Activated CD8-positive, alpha-beta memory T cell treated with anti-CD3 and anti-CD28 coated beads for 24 hours (primary cell): ENCODE data around the gene LCN2.

Experiments used
- DNase-seq: peaks from one replicate; pipeline ENCODE4 v3.0.0-alpha.2; 2020

Gene LCN2

GRCh38 chr9:128115187-128116103 is 33.8 kb upstream of the LCN2 start:
- no peak for DNase-seq

DNA sequence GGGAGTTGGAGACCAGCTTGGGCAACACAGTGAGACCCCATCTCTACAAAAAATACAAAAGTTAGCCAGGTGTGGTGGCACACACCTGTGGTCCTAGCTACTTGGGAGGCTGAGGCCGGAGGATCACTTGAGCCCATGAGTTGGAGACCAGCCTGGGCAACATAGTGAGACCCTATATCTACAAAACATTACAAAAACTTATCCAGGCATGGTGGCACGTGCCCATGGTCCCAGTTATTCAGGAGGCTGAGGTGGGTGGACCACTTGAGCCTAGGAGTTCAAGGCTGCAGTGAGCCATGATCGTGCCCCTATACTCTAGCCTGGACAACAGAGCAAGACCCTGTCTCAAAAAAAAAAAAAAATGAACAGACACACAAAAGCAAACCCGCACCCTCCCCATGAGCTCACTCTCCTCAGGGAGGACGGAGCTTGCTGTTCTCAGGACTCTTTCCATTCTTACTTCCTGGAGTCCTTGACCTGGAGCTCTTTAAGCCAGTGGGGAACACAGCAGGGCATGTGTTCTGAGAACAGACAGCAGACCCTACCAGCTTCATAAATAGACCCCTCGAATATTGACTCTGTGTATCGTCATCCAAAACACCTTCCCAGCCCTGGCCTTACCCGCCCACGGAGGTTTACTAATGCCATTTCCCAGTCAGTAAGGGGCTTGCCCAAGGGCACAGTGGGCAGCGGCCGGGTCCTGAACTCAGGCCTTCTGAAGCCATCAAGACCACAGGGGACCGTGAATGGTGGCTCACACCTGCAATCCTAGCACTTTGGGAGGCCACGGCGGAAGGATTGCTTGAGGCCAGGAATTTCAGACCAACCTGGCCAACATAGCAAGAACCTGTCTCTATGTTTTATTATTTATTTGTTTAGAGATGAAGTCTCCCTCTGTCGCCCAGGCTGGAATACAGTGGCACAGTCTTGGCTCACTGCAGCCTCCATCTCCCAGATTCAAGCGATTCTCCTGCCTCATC is 32.9 kb upstream of the LCN2 start:
- DNase-seq = no peak

DNA sequence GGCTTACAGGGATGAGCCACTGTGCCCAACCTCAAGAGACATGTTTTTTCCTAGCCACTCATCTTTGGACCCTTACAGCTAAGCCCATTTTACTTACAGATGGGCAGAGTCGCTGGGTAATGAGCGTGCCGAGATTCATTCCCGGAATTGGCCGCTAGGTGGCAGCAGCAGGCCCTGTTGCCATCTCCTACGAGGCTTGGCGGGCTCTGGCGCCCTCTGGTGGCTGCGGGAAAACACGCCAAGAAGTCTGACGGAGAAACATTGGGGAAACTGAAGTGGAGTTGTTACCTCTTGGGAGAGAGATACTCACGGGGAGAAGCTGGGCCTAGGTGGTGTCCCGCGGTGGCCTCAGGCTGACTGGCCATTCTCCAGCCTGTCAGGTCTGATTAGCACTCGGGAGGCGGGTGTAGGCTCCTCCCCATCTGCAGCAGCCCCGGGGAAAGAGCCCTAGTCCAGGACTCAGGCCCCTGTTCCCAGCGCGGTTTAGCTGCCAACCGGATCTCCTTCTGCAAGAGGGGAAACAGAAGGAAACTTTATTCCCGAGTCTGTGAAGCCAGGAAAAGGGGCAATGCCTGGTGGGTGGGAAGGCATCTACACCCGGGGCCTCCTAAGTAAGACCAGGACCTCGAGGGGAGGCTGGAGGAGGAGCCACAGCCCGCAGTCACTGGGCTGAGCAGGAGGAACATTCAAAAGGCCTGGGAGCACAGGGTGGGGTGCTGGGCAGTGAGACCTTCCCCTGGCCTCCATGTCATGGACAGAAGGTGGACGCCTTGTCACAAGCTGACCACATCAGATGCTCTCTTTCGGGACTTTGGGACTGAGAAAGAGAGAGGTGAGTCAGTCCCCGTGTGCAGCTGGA is 31.4 kb upstream of the LCN2 start:
- DNase-seq = peak; percentile 100

DNA sequence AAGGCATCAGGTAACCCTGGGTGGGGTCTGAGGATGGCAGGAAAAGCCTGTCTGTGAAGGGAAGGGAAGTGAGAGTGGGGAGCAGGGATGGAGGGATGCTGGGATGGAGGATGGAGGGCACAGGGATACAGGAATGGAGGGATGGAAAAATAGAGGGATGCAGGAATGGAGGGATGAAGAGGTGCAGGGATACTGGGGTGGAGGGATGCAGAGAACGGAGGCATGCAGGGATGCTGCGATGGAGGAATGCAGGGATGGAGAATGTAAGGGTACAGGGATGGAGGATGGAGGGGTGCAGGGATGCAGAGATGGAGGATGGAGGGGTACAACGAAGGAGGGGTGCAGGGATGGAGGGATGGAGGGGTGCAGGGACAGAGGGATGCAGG is 30.8 kb upstream of the LCN2 start:
- DNase-seq = no peak

- DNase-seq = no peak
These were observed 30.1 kb upstream of the LCN2 start for GRCh38 chr9:128118971-128119665.

DNA sequence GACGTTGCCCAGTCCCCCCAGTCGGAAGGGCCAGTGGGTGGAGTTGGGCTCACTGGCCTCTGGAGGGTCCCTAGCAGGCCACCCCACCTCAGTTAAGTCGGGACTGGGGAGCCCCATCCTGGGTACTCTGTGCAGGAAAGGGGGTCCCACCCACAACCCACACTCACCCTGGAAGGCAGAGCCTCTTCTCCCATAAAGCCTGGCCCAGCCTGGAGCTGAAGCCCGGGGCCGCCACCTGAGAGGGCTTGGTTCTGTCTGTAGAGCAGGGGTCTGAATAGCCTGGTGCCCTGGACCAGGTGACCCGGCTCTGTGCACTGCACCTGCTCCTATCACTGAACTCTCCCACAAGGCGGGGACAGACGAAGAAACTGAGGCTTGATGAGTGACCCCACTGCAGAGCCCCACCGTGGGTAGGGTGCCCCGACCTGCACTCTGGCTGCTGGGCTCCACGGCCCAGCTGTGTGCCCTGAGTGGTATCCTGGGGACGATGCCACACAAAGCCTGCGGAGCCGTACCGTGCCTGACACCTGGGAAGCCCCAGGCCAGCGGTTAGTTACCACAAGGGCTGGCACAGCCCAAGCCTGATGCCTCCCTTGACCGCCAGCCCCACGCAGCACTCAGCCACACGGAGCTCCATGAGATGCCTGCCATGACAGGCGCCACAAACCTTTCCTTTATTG is 29.1 kb upstream of the LCN2 start:
- DNase-seq = no peak

DNA sequence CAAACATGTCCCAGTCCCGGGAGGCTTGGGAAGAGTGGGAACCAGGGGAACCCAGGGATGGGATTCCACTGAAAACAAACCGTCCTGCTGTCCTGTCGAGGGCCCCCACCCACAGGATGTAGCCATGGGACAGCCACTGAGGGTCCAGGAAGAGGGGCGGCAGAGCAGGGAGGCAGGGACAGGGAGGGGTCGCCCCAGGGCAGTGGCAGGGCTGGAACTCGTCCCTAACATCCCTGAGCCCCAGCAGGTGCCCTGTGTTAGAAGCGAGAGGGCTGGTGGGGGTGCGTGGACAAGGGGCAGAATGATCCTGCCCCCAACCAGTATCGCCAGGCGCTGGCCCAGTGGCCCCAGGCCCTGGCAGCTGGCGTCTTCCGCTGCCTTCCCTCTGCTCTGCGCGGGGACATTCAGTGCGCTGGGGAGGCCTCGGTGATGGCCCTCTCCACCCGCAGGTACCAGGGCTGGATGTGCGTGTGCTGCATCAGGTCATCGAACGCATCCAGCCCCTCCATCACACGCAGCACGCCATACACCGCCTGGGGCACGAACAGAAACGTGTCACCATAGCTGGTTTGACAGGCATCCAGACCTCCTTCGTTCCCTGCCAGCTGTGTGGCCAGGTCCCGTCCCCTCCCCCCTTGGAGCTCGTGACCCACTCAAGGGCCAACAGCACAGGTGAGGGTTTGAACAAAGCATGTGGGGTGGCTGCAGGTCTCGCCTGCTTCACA is 28.4 kb upstream of the LCN2 start:
- no peak for DNase-seq

DNA sequence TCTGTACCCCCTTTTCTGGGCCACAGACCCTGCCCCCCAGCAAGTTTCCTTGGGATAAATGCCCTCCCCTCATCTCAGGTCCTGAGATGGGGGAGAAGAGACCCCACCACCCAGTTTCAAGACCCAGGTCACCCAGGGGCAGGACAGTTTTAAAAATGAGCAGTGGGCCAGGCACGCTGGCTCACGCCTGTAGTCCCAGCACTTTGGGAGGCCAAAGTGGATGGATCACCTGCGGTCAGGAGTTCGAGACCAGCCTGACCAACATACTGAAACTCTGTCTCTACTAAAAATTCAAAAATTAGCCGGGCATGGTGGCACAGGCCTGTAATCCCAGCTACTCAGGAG is 27.8 kb upstream of the LCN2 start:
- DNase-seq = no peak

DNA sequence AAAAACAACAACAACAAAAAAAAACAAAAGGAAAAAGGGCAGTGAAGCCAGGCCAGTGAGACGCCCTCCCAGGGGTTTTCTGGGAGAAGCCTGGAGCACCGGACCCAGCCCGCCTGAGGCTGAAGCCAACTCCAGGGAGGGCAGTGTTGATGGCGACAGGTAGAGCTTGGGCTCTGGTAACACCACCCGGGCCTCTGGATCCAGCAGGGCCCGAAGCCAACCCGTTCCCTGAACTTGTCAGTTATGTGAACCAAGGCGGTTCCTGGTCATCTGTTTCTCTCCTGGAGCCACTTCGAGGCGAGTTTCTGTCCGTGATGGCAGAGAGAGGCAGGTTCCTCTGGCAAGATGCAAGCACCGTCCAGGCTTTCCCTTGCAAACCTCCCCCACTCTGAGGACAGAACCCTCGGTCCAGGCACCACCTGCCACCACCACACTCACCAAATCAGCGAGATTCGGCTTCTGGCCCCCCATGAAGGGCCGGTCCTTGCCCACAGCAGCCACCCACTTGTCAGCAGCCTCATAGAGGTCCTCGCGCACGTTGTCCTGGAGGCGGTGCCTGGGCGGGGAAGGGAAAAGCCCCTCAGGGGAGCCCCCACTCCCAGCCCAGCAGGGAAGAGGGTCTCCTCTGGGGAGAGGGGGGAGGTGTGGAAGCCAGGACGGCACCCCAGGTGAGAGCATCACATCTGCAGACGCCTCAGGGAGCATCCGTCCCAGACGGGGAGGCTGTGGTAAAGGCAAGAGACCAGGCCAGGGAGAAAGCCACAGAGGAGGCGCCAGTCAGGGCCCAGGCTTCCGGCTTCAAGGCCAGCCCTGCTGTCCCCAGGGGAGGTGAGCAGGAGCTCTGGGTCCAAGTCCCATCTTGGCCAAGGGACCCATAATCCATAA is 27.1 kb upstream of the LCN2 start:
- no peak for DNase-seq

DNA sequence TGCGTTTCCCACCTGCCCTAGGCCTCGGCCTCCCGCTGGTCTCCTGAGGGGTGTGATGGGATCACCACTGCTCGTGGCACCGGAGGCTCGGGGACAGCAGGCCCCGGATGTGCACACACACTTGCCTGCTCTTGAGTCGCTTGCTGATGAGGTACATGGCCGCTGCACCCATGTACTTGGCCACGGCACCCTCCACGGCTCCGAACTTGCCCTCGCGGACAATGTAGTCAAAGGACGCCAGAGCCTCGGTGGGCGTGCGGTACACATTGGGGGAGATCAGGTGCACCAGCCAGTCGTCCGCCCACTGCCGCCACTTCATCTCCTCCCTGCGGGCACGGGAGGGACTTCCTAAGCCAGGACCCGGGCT is 26.5 kb upstream of the LCN2 start:
- no peak for DNase-seq

- no peak for DNase-seq
These were observed 25.7 kb upstream of the LCN2 start for GRCh38 chr9:128123451-128124080.

- DNase-seq = no peak
These were observed 24.8 kb upstream of the LCN2 start for GRCh38 chr9:128124451-128124850.

GRCh38 chr9:128124873-128125579 is 24.2 kb upstream of the LCN2 start:
- peak; percentile 72 for DNase-seq

- DNase-seq = no peak
These were observed 23.5 kb upstream of the LCN2 start for GRCh38 chr9:128125580-128126354.

DNA sequence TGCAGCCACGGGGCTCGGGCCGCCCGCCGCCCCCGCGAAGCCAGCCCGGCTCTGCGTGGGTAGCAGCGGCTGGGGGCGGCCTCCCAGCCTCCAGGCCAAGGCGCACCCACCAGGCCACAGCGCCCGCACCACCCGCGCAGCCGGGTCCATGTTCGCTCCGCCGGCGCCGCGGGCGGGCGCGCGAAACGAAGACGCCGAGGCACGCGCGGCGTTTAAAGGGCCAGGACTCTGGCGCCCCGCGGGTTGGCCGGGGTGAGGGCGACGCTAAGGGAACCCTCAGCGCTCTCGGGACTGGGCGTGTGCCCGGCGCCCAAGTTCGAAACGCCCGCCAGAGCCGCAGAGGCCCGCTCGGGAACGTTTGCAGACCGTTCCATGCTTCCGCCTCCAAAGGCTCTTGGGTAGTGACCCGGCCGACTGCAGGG is 21.7 kb upstream of the LCN2 start, which contains the start of gene PTGES2:
Gene PTGES2, minus strand, starts transcription at position 162 of the 422 bp plus-strand sequence. Its CDS starts 12 bp downstream, at position 150.
- DNase-seq = peak; percentile 91

- DNase-seq = peak; percentile 97
These were observed 21.0 kb upstream of the LCN2 start for GRCh38 chr9:128127990-128128835.
